GF-D8 (cell line): ENCODE results near the gene VWF.

Source experiments
- DNase-seq: peaks from one replicate; lab custom pipeline; 2025; lab: John Stamatoyannopoulos, UW

Gene VWF

GRCh38 chr12:5947006-5947405, 177.5 kb downstream of the VWF start:
- DNase-seq, result no peak

- DNase-seq, result no peak
Observed at GRCh38 chr12:5946388-5946787, 178.1 kb downstream of the VWF start.

GRCh38 chr12:5945071-5946008, 179.1 kb downstream of the VWF start, which contains the start of gene ANO2:
Gene ANO2, minus strand, starts transcription at chr12:5945259. Its CDS starts 42 bp downstream, at chr12:5945217.
- no peak for DNase-seq

- DNase-seq, result no peak
Observed at GRCh38 chr12:5944688-5945070, 179.8 kb downstream of the VWF start.

- DNase-seq, result no peak
Observed at GRCh38 chr12:5944053-5944452, 180.4 kb downstream of the VWF start.

- no peak for DNase-seq
Observed at GRCh38 chr12:5941907-5942306, 182.6 kb downstream of the VWF start.

GRCh38 chr12:5927732-5928516, 196.5 kb downstream of the VWF start:
- DNase-seq, result no peak

- DNase-seq, result no peak
Observed at GRCh38 chr12:5925646-5926045, 198.8 kb downstream of the VWF start.

- no peak for DNase-seq
Observed at GRCh38 chr12:5924342-5924741, 200.1 kb downstream of the VWF start.

GRCh38 chr12:5923751-5924150, 200.7 kb downstream of the VWF start:
- DNase-seq, result no peak

- no peak for DNase-seq
Observed at GRCh38 chr12:5923043-5923605, 201.3 kb downstream of the VWF start.

GRCh38 chr12:5921966-5922899, 202.2 kb downstream of the VWF start:
- DNase-seq, result no peak

GRCh38 chr12:5921027-5921909, 203.2 kb downstream of the VWF start:
- DNase-seq, result no peak

GRCh38 chr12:5916785-5917290, 207.6 kb downstream of the VWF start:
- DNase-seq, result no peak

GRCh38 chr12:5915511-5915910, 209.0 kb downstream of the VWF start:
- DNase-seq, result no peak

- no peak for DNase-seq
Observed at GRCh38 chr12:5914387-5915149, 209.9 kb downstream of the VWF start.

GRCh38 chr12:5913387-5913786, 211.1 kb downstream of the VWF start:
- DNase-seq, result no peak

- DNase-seq, result no peak
Observed at GRCh38 chr12:5912437-5913334, 211.8 kb downstream of the VWF start.
